Activated naive CD4-positive, alpha-beta T cell treated with anti-CD3 and anti-CD28 coated beads, Interleukin-2, amount 10 ng/mL, durations not matched to agents 7 days and 5 days (primary cell): Measurements from ENCODE around the gene IFI27L2.

Experiments
- CTCF ChIA-PET: fragments of 350-600 bp; sonication (Branson Sonifier 250); formaldehyde crosslinking; loops from one replicate; lab custom pipeline; 2021; ENCODE audit warnings: antibody characterized with exemption; lab: Charles Lee
- DNase-seq: peaks from one replicate; pipeline ENCODE4 v3.0.0-alpha.2; 2020
- H3K27ac Mint-ChIP-seq: one replicate; pipeline ENCODE4 v1.8.0; 2021; ENCODE audit warnings: mild to moderate bottlenecking, moderate library complexity, mixed read lengths
- H3K27me3 Mint-ChIP-seq: one replicate; pipeline ENCODE4 v1.8.0; 2021; ENCODE audit warnings: mild to moderate bottlenecking, mixed read lengths
- H3K36me3 Mint-ChIP-seq: one replicate; pipeline ENCODE4 v1.8.0; 2021; ENCODE audit warnings: mixed read lengths
- H3K4me1 Mint-ChIP-seq: one replicate; pipeline ENCODE4 v1.8.0; 2021; ENCODE audit warnings: mixed read lengths
- H3K4me3 Mint-ChIP-seq: one replicate; pipeline ENCODE4 v1.8.0; 2021; ENCODE audit warnings: mild to moderate bottlenecking, moderate library complexity, mixed read lengths
- H3K9me3 Mint-ChIP-seq: one replicate; pipeline ENCODE4 v1.8.0; 2021; ENCODE audit warnings: mixed read lengths

The IFI27L2 gene

GRCh38 chr14:94114589-94115057, 14.8 kb downstream of the IFI27L2 start:
- CTCF ChIA-PET, result interaction anchor here (1.1 kb wide), 2 partner anchors 15 to 22 kb away, joined by 4 to 5 read pairs; partner anchors contain the start of gene IFI27L2
- Mint-ChIP-seq H3K27me3 (peaks cover 54% of the 10 kb centered on the region), H3K4me3 (no peak overlapping the region), H3K36me3 (no peaks in the 10 kb centered on the region), H3K4me1 (peaks cover 15% of the 10 kb centered on the region), H3K9me3 (peaks cover 3% of the 10 kb centered on the region), H3K27ac (no peak overlapping the region)
- no peak for DNase-seq

- H3K4me1 Mint-ChIP-seq, result peaks cover 15% of the 10 kb centered on the region
- H3K9me3 Mint-ChIP-seq, result no peaks in the 10 kb centered on the region
- no peak for DNase-seq
- H3K36me3 Mint-ChIP-seq, result no peaks in the 10 kb centered on the region
- CTCF ChIA-PET, result no interaction called here
- no peak overlapping the region for H3K27ac Mint-ChIP-seq
- H3K27me3 Mint-ChIP-seq, result peaks cover 49% of the 10 kb centered on the region
- H3K4me3 Mint-ChIP-seq, result no peak overlapping the region
Observed at GRCh38 chr14:94113908-94114588, 15.4 kb downstream of the IFI27L2 start.

GRCh38 chr14:94113490-94113889, 15.9 kb downstream of the IFI27L2 start:
- H3K27ac Mint-ChIP-seq, result no peak overlapping the region
- no peak overlapping the region for H3K4me3 Mint-ChIP-seq
- DNase-seq, result no peak
- peaks cover 45% of the 10 kb centered on the region for H3K27me3 Mint-ChIP-seq
- CTCF ChIA-PET, result no interaction called here
- H3K36me3 Mint-ChIP-seq, result no peaks in the 10 kb centered on the region
- H3K9me3 Mint-ChIP-seq, result no peaks in the 10 kb centered on the region
- peaks cover 15% of the 10 kb centered on the region for H3K4me1 Mint-ChIP-seq

GRCh38 chr14:94113073-94113472, 16.3 kb downstream of the IFI27L2 start:
- Mint-ChIP-seq H3K27ac (no peak overlapping the region), H3K9me3 (no peaks in the 10 kb centered on the region), H3K36me3 (no peaks in the 10 kb centered on the region), H3K4me3 (no peak overlapping the region), H3K4me1 (peaks cover 15% of the 10 kb centered on the region), H3K27me3 (peaks cover 43% of the 10 kb centered on the region)
- CTCF ChIA-PET, result no interaction called here
- DNase-seq, result no peak

GRCh38 chr14:94112513-94113063, 16.8 kb downstream of the IFI27L2 start:
- CTCF ChIA-PET, result interaction anchor here (1.4 to 2.3 kb wide), 2 partner anchors 24 to 76 kb away, joined by 4 to 8 read pairs; no protein-coding TSS in a partner anchor
- no peaks in the 10 kb centered on the region for H3K9me3 Mint-ChIP-seq
- no peak for DNase-seq
- no peak overlapping the region for H3K27ac Mint-ChIP-seq
- peaks cover 15% of the 10 kb centered on the region for H3K4me1 Mint-ChIP-seq
- H3K36me3 Mint-ChIP-seq, result no peaks in the 10 kb centered on the region
- peaks cover 38% of the 10 kb centered on the region for H3K27me3 Mint-ChIP-seq
- no peak overlapping the region for H3K4me3 Mint-ChIP-seq

GRCh38 chr14:94111276-94112095, 17.9 kb downstream of the IFI27L2 start:
- no peaks in the 10 kb centered on the region for H3K36me3 Mint-ChIP-seq
- H3K4me3 Mint-ChIP-seq, result no peak overlapping the region
- no peaks in the 10 kb centered on the region for H3K9me3 Mint-ChIP-seq
- peaks cover 15% of the 10 kb centered on the region for H3K4me1 Mint-ChIP-seq
- CTCF ChIA-PET, result interaction anchor here (1.4 to 2.3 kb wide), 2 partner anchors 25 to 75 kb away, joined by 4 to 8 read pairs; no protein-coding TSS in a partner anchor
- no peak overlapping the region for H3K27ac Mint-ChIP-seq
- DNase-seq, result no peak
- peaks cover 30% of the 10 kb centered on the region for H3K27me3 Mint-ChIP-seq

GRCh38 chr14:94110552-94111181, 18.7 kb downstream of the IFI27L2 start, which contains the start of gene IFI27:
Gene IFI27 (plus strand): TSS chr14:94110736.
- CTCF ChIA-PET, result interaction anchor here (1.0 to 2.3 kb wide), 2 partner anchors 31 to 75 kb away, joined by 3 to 8 read pairs; no protein-coding TSS in a partner anchor
- peaks cover 15% of the 10 kb centered on the region for H3K4me1 Mint-ChIP-seq
- H3K27ac Mint-ChIP-seq, result no peak within 1 kb of the TSS

GRCh38 chr14:94109915-94110250, 19.5 kb downstream of the IFI27L2 start:
- CTCF ChIA-PET, result interaction anchor here (0.8 to 2.3 kb wide), 3 partner anchors 32 to 74 kb away, joined by 3 to 8 read pairs (median 3); no protein-coding TSS in a partner anchor
- peaks cover 9% of the 10 kb centered on the region for H3K4me1 Mint-ChIP-seq
- H3K9me3 Mint-ChIP-seq, result no peaks in the 10 kb centered on the region
- no peak overlapping the region for H3K4me3 Mint-ChIP-seq
- no peak for DNase-seq
- H3K27ac Mint-ChIP-seq, result no peak overlapping the region
- H3K36me3 Mint-ChIP-seq, result no peaks in the 10 kb centered on the region
- H3K27me3 Mint-ChIP-seq, result peaks cover 14% of the 10 kb centered on the region

More at GRCh38 chr14:94110552-94111181, 18.7 kb downstream of the IFI27L2 start, which contains the start of gene IFI27:
- Mint-ChIP-seq H3K36me3 (no peaks in the 10 kb centered on the region), H3K4me3 (no peak within 1 kb of the TSS), H3K27me3 (peaks cover 22% of the 10 kb centered on the region), H3K9me3 (no peaks in the 10 kb centered on the region)
- no peak for DNase-seq

- H3K9me3 Mint-ChIP-seq, result no peaks in the 10 kb centered on the region
- CTCF ChIA-PET, result no interaction called here
- DNase-seq, result no peak
- H3K27me3 Mint-ChIP-seq, result no peaks in the 10 kb centered on the region
- no peaks in the 10 kb centered on the region for H3K4me1 Mint-ChIP-seq
- H3K27ac Mint-ChIP-seq, result no peak overlapping the region
- no peaks in the 10 kb centered on the region for H3K36me3 Mint-ChIP-seq
- H3K4me3 Mint-ChIP-seq, result no peak overlapping the region
Observed at GRCh38 chr14:94104731-94105130, 24.7 kb downstream of the IFI27L2 start.

GRCh38 chr14:94103554-94104150, 25.8 kb downstream of the IFI27L2 start:
- no peaks in the 10 kb centered on the region for H3K36me3 Mint-ChIP-seq
- no peak for DNase-seq
- CTCF ChIA-PET, result interaction anchor here (1.1 kb wide), 1 partner anchor 11 kb away, joined by 4 read pairs; no protein-coding TSS in a partner anchor
- H3K27ac Mint-ChIP-seq, result no peak overlapping the region
- H3K27me3 Mint-ChIP-seq, result no peaks in the 10 kb centered on the region
- no peak overlapping the region for H3K4me3 Mint-ChIP-seq
- no peaks in the 10 kb centered on the region for H3K4me1 Mint-ChIP-seq
- no peaks in the 10 kb centered on the region for H3K9me3 Mint-ChIP-seq

GRCh38 chr14:94102768-94103482, 26.5 kb downstream of the IFI27L2 start:
- DNase-seq, result no peak
- CTCF ChIA-PET, result no interaction called here
- no peaks in the 10 kb centered on the region for H3K27me3 Mint-ChIP-seq
- H3K36me3 Mint-ChIP-seq, result no peaks in the 10 kb centered on the region
- H3K4me3 Mint-ChIP-seq, result no peak overlapping the region
- H3K27ac Mint-ChIP-seq, result no peak overlapping the region
- H3K4me1 Mint-ChIP-seq, result no peaks in the 10 kb centered on the region
- no peaks in the 10 kb centered on the region for H3K9me3 Mint-ChIP-seq

GRCh38 chr14:94101748-94102147, 27.7 kb downstream of the IFI27L2 start:
- peaks cover 2% of the 10 kb centered on the region for H3K36me3 Mint-ChIP-seq
- H3K9me3 Mint-ChIP-seq, result no peaks in the 10 kb centered on the region
- CTCF ChIA-PET, result no interaction called here
- no peaks in the 10 kb centered on the region for H3K4me1 Mint-ChIP-seq
- no peak for DNase-seq
- H3K27ac Mint-ChIP-seq, result no peak overlapping the region
- no peak overlapping the region for H3K4me3 Mint-ChIP-seq
- no peaks in the 10 kb centered on the region for H3K27me3 Mint-ChIP-seq

- H3K36me3 Mint-ChIP-seq, result peaks cover 2% of the 10 kb centered on the region
- H3K4me3 Mint-ChIP-seq, result no peak overlapping the region
- H3K9me3 Mint-ChIP-seq, result no peaks in the 10 kb centered on the region
- H3K4me1 Mint-ChIP-seq, result no peaks in the 10 kb centered on the region
- no peak for DNase-seq
- no peak overlapping the region for H3K27ac Mint-ChIP-seq
- CTCF ChIA-PET, result interaction anchor here (2.1 kb wide), 1 partner anchor 161 kb away, joined by 6 read pairs; no protein-coding TSS in a partner anchor
- H3K27me3 Mint-ChIP-seq, result no peaks in the 10 kb centered on the region
Observed at GRCh38 chr14:94100847-94101246, 28.6 kb downstream of the IFI27L2 start.
